Gastroesophageal sphincter (tissue), 3 donors: ENCODE data around the gene NR2E1.

Source experiments
- CTCF ChIP-seq, 4 experiments: fragments of 200-600 bp in 2 of 4; fragments of 450-650 bp in 2 of 4; sonication (generic) in 1 of 4; IDR thresholded peaks; one replicate each; pipeline ENCODE4 v1.5.1; 2017 to 2019; ENCODE audit warnings: antibody characterized with exemption in 4 of 4, mild to moderate bottlenecking in 2 of 4, moderate library complexity in 2 of 4
- EP300 ChIP-seq: sonication (generic); formaldehyde crosslinking; IDR thresholded peaks from one replicate; pipeline ENCODE4 v1.6.1; 2017; ENCODE audit warnings: antibody characterized with exemption, mild to moderate bottlenecking
- POLR2A ChIP-seq, 2 donors: fragments of 450-650 bp; IDR thresholded peaks; one replicate each; pipeline ENCODE4 v1.6.1; 2017; ENCODE audit warnings: antibody characterized with exemption in 2 of 2, mild to moderate bottlenecking in 2 of 2, moderate library complexity in 1 of 2
- POLR2AphosphoS5 ChIP-seq: sonication (generic); formaldehyde crosslinking; IDR thresholded peaks from one replicate; pipeline ENCODE4 v1.6.1; 2017; ENCODE audit warnings: antibody characterized with exemption

GRCh38 chr6:108120311-108120710, 45.5 kb upstream of the NR2E1 start:
- TF ChIP-seq CTCF (IDR thresholded peaks at IDR 0.05): no peak
- no peak for TF ChIP-seq POLR2A (IDR thresholded peaks at IDR 0.05)
- no peak for TF ChIP-seq POLR2AphosphoS5
- TF ChIP-seq EP300: no peak
